Neural crest cell (in vitro differentiated cells): ENCODE results near the gene DCP1A. TPM values are rescaled to one million over a fixed set of nuclear protein-coding genes. Genes with fewer than 3 reads are reported as not detected.
"Not testable (repeated sequence)": the region's sequence is repeated elsewhere in the genome, so short reads cannot be mapped to it uniquely, and the experiment has no call there.

Experiments
- DNase-seq: peaks from one replicate; pipeline ENCODE4 v3.0.0; 2021; ENCODE audit warnings: low read depth, mixed read lengths, low spot score
- H3K27ac Mint-ChIP-seq: one replicate; pipeline ENCODE4 v1.8.0; 2021; ENCODE audit warnings: mild to moderate bottlenecking, mixed read lengths; ENCODE audit not compliant: unreplicated experiment
- H3K27me3 Mint-ChIP-seq: 2 replicates; pipeline ENCODE4 v1.8.0; 2021; ENCODE audit warnings: low read depth, mild to moderate bottlenecking, mixed read lengths
- H3K36me3 Mint-ChIP-seq: 2 replicates; pipeline ENCODE4 v1.8.0; 2021; ENCODE audit warnings: low read depth, mild to moderate bottlenecking, mixed read lengths
- H3K4me1 Mint-ChIP-seq: 2 replicates; pipeline ENCODE4 v1.8.0; 2021; ENCODE audit warnings: mixed read lengths
- H3K4me3 Mint-ChIP-seq: one replicate; pipeline ENCODE4 v1.8.0; 2021; ENCODE audit warnings: mild to moderate bottlenecking, mixed read lengths
- H3K9me3 Mint-ChIP-seq: 2 replicates; pipeline ENCODE4 v1.8.0; 2021; ENCODE audit warnings: mixed read lengths
- total RNA-seq: library from RNA; stranded (reverse); gene quantifications from 2 replicates; pipeline ENCODE4 v1.2.1, GENCODE V29; 2021
- TF ChIP-seq, protein P1 (sequence below): fragments of 200-600 bp; sonication (generic); conservative IDR thresholded peaks from 2 replicates; pipeline ENCODE4 v1.5.0; 2021; ENCODE audit warnings: antibody characterized with exemption, mild to moderate bottlenecking

DCP1A gene
- total RNA-seq, 1 donor from 2014 or later = 30.0 TPM

DNA sequence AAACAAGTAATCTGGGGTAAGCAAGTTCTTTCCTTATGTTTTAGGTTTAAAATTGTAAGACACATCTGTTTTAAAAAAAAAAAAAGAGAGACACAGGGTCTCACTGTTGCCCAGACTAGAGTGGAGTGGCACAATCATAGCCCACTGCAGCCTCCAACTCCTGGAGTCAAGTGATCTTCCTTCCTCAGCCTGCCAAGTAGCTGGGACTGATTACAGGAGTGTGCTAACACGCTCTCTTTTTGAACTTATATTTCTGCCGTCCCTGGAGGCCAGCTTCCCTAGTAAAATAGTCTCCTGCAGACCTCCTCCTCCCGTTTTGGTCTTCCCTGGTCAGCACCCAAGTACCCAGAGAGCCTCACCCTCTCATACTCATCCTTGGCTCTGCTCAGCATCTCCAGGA lies 35.5 kb downstream of the DCP1A start:
- H3K27ac Mint-ChIP-seq = no peak overlapping the region
- H3K27me3 Mint-ChIP-seq = no peaks in the 10 kb centered on the region
- no peaks in the 10 kb centered on the region for H3K9me3 Mint-ChIP-seq
- DNase-seq = no peak
- TF ChIP-seq, protein P1, sequence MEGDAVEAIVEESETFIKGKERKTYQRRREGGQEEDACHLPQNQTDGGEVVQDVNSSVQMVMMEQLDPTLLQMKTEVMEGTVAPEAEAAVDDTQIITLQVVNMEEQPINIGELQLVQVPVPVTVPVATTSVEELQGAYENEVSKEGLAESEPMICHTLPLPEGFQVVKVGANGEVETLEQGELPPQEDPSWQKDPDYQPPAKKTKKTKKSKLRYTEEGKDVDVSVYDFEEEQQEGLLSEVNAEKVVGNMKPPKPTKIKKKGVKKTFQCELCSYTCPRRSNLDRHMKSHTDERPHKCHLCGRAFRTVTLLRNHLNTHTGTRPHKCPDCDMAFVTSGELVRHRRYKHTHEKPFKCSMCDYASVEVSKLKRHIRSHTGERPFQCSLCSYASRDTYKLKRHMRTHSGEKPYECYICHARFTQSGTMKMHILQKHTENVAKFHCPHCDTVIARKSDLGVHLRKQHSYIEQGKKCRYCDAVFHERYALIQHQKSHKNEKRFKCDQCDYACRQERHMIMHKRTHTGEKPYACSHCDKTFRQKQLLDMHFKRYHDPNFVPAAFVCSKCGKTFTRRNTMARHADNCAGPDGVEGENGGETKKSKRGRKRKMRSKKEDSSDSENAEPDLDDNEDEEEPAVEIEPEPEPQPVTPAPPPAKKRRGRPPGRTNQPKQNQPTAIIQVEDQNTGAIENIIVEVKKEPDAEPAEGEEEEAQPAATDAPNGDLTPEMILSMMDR = no peak
- H3K36me3 Mint-ChIP-seq = peaks cover 16% of the 10 kb centered on the region
- H3K4me1 Mint-ChIP-seq = peaks cover 9% of the 10 kb centered on the region
- H3K4me3 Mint-ChIP-seq = no peak overlapping the region

- H3K27me3 Mint-ChIP-seq = no peaks in the 10 kb centered on the region
- H3K27ac Mint-ChIP-seq = peak overlapping the region; percentile 68
- H3K36me3 Mint-ChIP-seq = peaks cover 15% of the 10 kb centered on the region
- TF ChIP-seq, protein P1 = no peak
- no peak overlapping the region for H3K4me3 Mint-ChIP-seq
- H3K4me1 Mint-ChIP-seq = peaks cover 13% of the 10 kb centered on the region
- no peaks in the 10 kb centered on the region for H3K9me3 Mint-ChIP-seq
- no peak for DNase-seq
Measured at GRCh38 chr3:53303957-53304356, 43.4 kb downstream of the DCP1A start.

DNA sequence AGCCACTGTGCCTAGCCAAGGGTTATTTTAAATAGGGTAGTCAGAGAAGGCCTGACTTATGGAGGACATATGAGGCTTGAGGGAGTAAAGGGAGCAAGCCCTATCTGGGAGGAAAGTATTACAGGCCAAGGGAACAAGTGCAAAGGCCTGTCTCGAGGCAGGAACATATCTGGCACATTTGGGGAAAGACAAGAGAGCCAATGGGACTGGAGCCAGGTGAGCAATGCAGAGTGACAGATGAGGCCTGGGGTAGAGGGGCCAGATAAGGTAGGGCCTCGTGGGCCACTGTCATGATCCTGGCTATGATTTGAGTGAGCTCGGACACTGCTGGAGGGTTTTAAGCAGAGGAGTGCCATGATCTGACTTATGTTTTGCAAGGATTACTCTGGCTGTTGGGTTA lies 43.8 kb downstream of the DCP1A start:
- Mint-ChIP-seq H3K4me1 (peaks cover 13% of the 10 kb centered on the region), H3K27me3 (no peaks in the 10 kb centered on the region), H3K36me3 (peaks cover 13% of the 10 kb centered on the region)

GRCh38 chr3:53300826-53301225 lies 46.5 kb downstream of the DCP1A start:
- TF ChIP-seq, protein P1 = no peak
- H3K4me1 Mint-ChIP-seq = peaks cover 13% of the 10 kb centered on the region
- peaks cover 10% of the 10 kb centered on the region for H3K36me3 Mint-ChIP-seq
- no peaks in the 10 kb centered on the region for H3K27me3 Mint-ChIP-seq
- no peaks in the 10 kb centered on the region for H3K9me3 Mint-ChIP-seq
- no peak for DNase-seq
- no peak overlapping the region for H3K4me3 Mint-ChIP-seq
- no peak overlapping the region for H3K27ac Mint-ChIP-seq

More for the DNA sequence above, 43.8 kb downstream of the DCP1A start:
- Mint-ChIP-seq H3K27ac (peak overlapping the region; percentile 68), H3K4me3 (no peak overlapping the region), H3K9me3 (no peaks in the 10 kb centered on the region)
- DNase-seq = no peak
- TF ChIP-seq, protein P1 = no peak

GRCh38 chr3:53299611-53300023 lies 47.7 kb downstream of the DCP1A start:
- DNase-seq, H3K27ac Mint-ChIP-seq, H3K4me3 Mint-ChIP-seq, H3K9me3 Mint-ChIP-seq, H3K27me3 Mint-ChIP-seq, H3K36me3 Mint-ChIP-seq: not testable (repeated sequence)
- TF ChIP-seq, protein P1 = peak; percentile 95
- peaks cover 13% of the 10 kb centered on the region for H3K4me1 Mint-ChIP-seq

DNA sequence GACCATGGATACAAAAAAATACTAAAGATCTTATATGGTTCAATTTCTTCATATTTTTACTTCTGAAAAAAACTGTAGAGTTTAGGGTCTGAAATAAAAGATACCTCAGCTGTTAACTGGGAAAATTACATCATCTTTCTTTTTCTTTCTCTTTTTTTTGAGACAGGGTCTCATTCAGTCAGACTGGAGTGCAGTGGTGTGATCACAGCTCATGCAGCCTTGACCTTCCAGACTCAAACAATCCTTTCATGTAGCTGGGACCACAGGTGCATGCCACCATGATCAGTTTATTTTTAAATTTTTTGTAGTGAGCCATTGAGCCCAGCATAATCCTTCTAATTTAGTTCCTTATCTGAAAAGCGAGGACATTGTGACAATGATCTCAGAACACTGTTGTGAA lies 51.9 kb downstream of the DCP1A start:
- Mint-ChIP-seq H3K4me3 (no peak overlapping the region), H3K4me1 (peaks cover 3% of the 10 kb centered on the region), H3K36me3 (peaks cover 12% of the 10 kb centered on the region), H3K27ac (no peak overlapping the region), H3K9me3 (no peaks in the 10 kb centered on the region), H3K27me3 (no peaks in the 10 kb centered on the region)
- TF ChIP-seq, protein P1 = no peak
- DNase-seq = no peak
